Forelimb muscle (tissue), 1 donor: ENCODE measurements around the gene NPAS3. TPM values are rescaled to one million over a fixed set of nuclear protein-coding genes. Genes with fewer than 3 reads are reported as not detected.

ENCODE experiments used
- DNase-seq: peaks from one replicate; pipeline ENCODE4 v3.0.0-alpha.2; 2013; ENCODE audit warnings: low read depth
- polyA plus RNA-seq: library from polyadenylated mRNA; unstranded; fragments of 120-200 nt; gene quantifications from one replicate; pipeline ENCODE4 v1.2.1, GENCODE V29; 2013; ENCODE audit not compliant: insufficient read length

The NPAS3 gene
- polyA plus RNA-seq, 1 donor, result 4.0 TPM

GRCh38 chr14:33315721-33316120, 377.0 kb downstream of the NPAS3 start:
- peak; percentile 14 for DNase-seq

GRCh38 chr14:33317675-33318074, 379.0 kb downstream of the NPAS3 start:
- DNase-seq, result no peak

- no peak for DNase-seq
Measured at GRCh38 chr14:33323979-33324378, 385.3 kb downstream of the NPAS3 start.

- DNase-seq, result no peak
Measured at GRCh38 chr14:33331176-33331949, 392.7 kb downstream of the NPAS3 start.

- peak; percentile 20 for DNase-seq
Measured at GRCh38 chr14:33332497-33332896, 393.8 kb downstream of the NPAS3 start.

GRCh38 chr14:33335366-33335765, 396.7 kb downstream of the NPAS3 start:
- DNase-seq, result no peak

DNA sequence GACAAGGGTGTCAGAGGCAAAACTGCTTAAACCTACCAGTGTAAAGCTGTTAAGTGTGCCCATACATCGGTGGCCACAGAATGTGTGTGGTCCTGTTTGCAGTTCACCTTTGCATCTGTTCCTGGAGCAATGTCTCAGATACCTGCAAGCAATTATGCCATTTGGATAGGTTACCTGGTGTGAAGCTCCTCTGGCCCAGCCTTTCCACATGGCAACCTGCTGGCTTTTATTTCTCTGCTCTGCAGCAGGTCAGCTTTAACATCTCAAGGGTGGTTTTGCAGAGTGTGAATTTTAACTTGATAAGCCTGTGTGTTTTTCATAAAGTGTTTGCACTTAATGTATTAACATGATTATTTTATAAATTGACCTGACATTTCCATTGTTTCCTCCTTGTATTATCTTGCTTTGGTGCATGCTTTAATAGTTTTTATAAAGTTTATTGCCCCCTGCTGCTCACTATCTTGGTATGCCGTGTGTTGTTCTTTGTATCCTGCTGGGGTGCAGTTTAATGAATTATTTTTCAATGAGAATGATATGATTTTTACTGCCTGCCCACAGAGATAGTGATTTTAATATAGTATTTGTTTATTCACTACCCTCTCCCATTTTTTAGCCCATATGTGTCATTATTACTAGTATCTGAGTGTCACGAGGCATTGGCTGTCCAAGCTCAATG, 403.8 kb downstream of the NPAS3 start:
- no peak for DNase-seq

DNA sequence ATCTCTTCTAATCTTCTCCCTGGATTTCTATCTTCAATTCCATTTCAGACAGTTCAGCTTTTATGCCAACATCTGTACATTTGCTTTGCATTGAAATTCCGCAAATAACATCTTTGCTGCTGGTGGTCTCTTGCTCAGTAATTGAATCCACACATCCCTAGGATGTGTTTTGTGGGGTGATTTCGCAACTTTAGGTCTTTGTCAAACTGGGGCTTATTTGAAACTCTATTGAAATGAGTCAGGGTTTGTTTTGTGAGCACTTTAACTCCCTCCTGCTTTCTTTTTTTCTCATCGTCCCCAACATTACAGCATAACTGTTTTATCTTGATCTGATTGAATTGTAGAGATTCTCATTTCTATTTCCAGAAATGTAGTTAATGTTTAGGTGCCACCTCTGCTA, 404.3 kb downstream of the NPAS3 start:
- no peak for DNase-seq

DNA sequence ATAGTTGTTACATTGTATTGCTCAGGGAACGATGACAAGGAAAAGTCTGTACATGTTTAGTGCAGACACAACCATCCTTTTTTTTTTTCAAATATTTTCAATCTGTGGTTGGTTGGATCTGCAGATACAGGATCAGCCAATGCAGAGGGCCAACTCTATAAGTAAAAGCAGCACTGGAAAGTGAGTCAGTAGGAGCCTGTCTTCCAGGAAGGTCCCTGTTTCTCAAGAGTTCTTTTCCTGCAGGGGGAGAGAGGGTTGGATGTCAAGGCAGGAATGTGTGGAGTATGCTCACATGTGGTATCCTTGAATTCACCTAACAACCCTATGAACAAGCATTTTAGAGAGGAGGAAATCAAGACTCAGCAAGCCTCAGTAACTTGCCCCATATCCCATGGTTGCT, 409.1 kb downstream of the NPAS3 start:
- no peak for DNase-seq

GRCh38 chr14:33348510-33348909, 409.8 kb downstream of the NPAS3 start:
- DNase-seq, result no peak

- DNase-seq, result no peak
Measured at GRCh38 chr14:33349871-33350270, 411.2 kb downstream of the NPAS3 start.

DNA sequence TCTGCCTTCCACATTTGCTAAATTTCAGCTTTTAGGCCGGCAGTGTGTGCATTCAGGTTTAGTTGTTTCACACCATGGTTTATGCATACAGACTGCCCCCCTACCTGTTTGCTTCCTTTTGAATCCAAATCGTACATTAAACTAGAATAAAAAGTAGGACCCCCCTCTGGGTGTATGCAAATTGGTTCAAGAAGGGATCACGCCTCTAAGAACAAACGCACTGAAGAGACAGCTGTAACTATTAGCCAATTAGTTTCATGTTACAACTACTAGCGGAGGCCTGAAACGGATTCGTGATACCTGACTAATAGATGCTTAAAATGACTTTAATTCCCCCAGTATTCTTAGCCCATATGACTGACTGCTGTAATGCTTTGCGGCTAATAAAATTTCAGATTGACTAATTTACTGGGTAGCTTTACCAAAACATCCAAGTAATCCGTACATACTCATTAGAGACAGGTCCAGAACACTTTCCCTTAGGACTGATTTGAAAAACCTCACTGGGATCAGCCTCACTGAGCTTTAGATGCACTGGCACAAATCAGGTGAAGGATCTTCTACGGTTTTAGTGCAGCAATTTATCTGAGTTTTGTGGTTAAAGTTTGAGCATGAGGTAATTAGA, 411.8 kb downstream of the NPAS3 start:
- no peak for DNase-seq

- no peak for DNase-seq
Measured at GRCh38 chr14:33352821-33353220, 414.1 kb downstream of the NPAS3 start.

- DNase-seq, result no peak
Measured at GRCh38 chr14:33356181-33356580, 417.5 kb downstream of the NPAS3 start.

- DNase-seq, result no peak
Measured at GRCh38 chr14:33357225-33358010, 418.7 kb downstream of the NPAS3 start.

DNA sequence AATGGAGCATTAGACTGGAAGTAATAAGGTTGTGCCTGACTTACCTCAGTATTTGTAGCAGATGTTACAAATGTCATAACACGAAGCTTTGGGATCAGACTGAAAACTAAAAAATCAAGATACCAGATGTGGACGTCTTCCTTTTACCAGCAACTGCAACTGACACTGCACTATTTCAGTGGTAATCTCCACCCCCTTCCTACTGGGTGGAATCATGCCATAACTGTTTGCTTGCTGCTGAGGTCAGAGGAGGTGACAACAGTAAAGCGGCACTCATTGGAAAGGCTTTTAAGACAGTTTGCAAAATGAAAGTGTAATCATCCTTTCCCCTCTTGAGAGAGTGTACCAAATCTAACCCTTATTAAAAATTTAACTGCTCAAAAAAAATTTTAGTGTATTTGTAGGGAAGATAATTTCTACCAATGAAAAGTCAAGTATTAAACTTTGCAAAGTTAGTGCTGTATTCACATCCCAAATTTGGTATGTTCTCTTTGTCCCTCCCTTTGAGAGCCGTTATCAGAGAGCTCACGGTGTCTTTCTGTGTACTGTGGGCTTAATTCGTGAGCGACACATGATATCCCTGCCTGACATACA, 420.7 kb downstream of the NPAS3 start:
- no peak for DNase-seq

DNA sequence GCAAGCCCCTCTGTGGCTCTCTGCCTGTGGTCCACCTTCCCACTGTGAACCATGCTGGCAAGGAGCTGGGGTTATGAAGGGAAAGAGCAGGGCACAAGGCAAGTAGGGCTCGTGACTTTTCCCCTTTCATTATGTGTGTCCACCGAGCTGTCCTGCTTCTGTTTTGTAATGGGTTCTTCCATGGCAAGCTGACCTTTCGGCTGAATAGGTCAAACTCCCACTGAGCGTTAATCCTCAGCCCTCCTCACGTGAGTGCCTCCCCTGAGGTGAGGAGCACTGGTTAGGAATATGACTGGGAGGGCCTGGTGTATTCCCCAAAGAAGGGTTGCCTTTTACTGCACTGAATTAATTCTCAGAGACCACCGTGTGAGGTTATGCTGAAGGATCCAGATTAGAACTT, 424.3 kb downstream of the NPAS3 start:
- DNase-seq, result no peak

GRCh38 chr14:33363682-33364081, 425.0 kb downstream of the NPAS3 start:
- no peak for DNase-seq

GRCh38 chr14:33364466-33364865, 425.8 kb downstream of the NPAS3 start:
- DNase-seq, result no peak

DNA sequence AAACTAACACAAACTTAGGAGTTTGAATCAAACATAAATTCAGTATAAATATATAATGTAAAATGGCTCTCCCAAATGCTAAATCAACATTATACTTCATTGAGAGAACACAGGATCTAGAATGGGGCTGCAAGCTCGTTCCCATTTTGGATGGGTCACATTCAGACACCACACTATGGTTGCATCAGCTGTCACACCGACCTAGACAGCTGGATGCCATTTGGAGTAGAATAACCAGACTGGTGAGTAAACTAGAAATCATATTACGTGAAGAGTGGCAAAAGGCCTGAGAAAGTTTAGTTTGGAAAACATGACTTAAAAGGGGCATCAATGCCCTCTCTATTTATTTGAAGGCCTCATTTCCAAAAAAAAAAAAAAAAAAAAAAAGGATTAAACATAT, 430.4 kb downstream of the NPAS3 start:
- no peak for DNase-seq

GRCh38 chr14:33369972-33370371, 431.3 kb downstream of the NPAS3 start:
- no peak for DNase-seq

GRCh38 chr14:33370426-33370825, 431.7 kb downstream of the NPAS3 start:
- DNase-seq, result no peak
